Central memory CD8-positive, alpha-beta T cell (primary cell): ENCODE measurements around the gene CALHM3.
"Not testable (repeated sequence)": the region's sequence is repeated elsewhere in the genome, so short reads cannot be mapped to it uniquely, and the experiment has no call there.

Source experiments
- ATAC-seq: fragments of 150-1000 bp; cut with Tn5 transposase; replicated peaks from 2 replicates; pipeline ENCODE4 v1.10.0; 2022; ENCODE audit warnings: mild to moderate bottlenecking, moderate FRiP score, moderate number of reproducible peaks; ENCODE audit not compliant: poor library complexity, severe bottlenecking; ENCODE audit errors: extremely low read depth
- DNase-seq, 2 donors: peaks; one replicate each; pipeline ENCODE4 v3.0.0; 2021; ENCODE audit warnings: low spot score in 2 of 2
- H3K27ac Mint-ChIP-seq: one replicate; pipeline ENCODE4 v1.8.0; 2022; ENCODE audit warnings: low read depth, mild to moderate bottlenecking, moderate library complexity, mixed read lengths
- H3K27me3 Mint-ChIP-seq: one replicate; pipeline ENCODE4 v1.8.0; 2022; ENCODE audit warnings: mixed read lengths
- H3K36me3 Mint-ChIP-seq: one replicate; pipeline ENCODE4 v1.8.0; 2022; ENCODE audit warnings: mild to moderate bottlenecking, moderate library complexity, mixed read lengths; ENCODE audit not compliant: insufficient read depth
- H3K4me1 Mint-ChIP-seq: one replicate; pipeline ENCODE4 v1.8.0; 2022; ENCODE audit warnings: mixed read lengths
- H3K4me3 Mint-ChIP-seq: one replicate; pipeline ENCODE4 v1.8.0; 2022; ENCODE audit warnings: mild to moderate bottlenecking, moderate library complexity, mixed read lengths
- H3K9me3 Mint-ChIP-seq: one replicate; pipeline ENCODE4 v1.8.0; 2022; ENCODE audit warnings: mixed read lengths

CALHM3 gene

DNA sequence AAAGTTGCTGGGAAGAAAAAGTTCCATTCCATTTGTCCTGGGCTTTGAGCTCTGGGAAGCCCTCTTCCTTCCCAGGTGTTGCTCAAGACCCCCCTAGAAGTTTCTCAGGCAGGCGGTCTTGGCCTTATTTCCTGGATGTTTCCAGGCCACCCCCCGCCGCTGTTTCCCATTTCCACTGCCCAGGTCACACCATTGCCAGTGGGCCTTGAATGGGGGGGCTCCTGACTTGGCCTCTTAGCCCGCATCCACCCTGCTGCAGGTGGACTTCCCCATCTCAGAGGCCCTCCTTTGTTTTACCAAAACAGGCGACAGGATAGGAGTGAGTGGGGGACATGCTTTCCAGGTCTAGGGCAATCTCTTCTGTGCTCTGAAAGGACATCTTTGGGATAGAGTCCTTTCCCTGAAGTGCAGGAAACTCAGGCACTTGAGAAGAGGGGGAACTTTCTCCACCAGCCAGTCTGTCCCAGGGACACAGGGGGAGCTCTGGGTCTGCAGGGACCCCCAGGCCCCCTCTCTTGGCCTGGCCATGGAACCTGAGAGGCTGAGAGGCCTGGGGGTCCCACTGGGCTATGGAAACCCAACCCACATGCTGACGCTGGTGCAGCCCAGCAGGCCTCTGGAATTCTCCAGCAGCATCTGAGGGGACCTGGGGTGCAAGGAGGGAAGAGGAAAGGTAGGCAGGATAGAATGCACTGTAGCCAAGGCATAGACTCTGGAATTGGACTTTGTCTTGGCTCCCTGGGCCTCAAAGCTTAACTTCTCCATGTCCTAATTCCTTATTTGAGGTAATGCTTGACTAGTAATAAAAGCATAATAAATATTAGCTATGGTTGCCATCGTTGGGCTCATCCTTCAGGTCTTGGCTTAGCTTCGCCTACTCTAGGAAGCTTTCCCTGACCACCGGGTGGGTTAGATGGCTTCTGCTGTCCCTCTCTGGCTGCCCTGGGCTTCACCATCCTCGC is 32.0 kb upstream of the CALHM3 start:
- Mint-ChIP-seq H3K36me3 (no peaks in the 10 kb centered on the region), H3K27me3 (peaks cover 19% of the 10 kb centered on the region), H3K4me1 (peaks cover 11% of the 10 kb centered on the region), H3K9me3 (no peaks in the 10 kb centered on the region), H3K4me3 (no peak overlapping the region), H3K27ac (no peak overlapping the region)
- ATAC-seq (no peak), DNase-seq (no peak)

DNA sequence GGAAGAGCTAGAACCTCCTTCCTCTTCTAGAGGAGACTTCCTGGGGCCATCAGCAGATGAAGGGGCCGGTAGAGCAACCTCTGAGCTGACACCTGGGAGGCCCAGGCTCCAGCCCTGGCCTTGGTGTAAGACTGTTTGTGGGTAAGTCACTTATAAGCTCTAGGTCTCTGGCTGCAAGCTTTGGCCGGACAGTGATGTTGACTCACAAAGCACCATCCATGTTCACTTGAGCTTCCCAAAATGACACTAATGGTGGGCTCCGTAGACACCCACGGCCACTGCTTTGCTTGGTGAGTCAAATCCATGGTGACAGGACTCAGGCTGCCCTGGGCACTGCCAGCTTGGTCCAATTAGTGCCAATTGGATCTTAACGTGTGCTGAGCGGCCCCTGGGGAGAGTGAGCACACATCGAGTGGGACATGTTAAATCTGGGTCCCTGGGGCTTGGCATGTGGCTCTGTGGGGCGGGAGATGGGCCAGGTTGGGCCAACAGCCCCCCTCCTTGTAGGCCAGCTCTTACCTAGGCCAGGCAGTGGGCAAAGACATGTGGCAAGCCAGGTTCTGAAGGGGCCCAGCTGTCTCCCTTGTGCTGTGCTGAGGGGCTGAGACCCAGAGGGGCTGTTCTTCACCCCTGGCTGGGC is 31.1 kb upstream of the CALHM3 start:
- ATAC-seq (no peak), DNase-seq (no peak)
- H3K27me3 Mint-ChIP-seq = peaks cover 19% of the 10 kb centered on the region
- no peak overlapping the region for H3K4me3 Mint-ChIP-seq
- H3K4me1 Mint-ChIP-seq = peaks cover 5% of the 10 kb centered on the region
- H3K27ac Mint-ChIP-seq = no peak overlapping the region
- no peaks in the 10 kb centered on the region for H3K36me3 Mint-ChIP-seq
- H3K9me3 Mint-ChIP-seq = no peaks in the 10 kb centered on the region

GRCh38 chr10:103507235-103508191 is 28.5 kb upstream of the CALHM3 start:
- no peaks in the 10 kb centered on the region for H3K9me3 Mint-ChIP-seq
- ATAC-seq = no peak
- no peak overlapping the region for H3K27ac Mint-ChIP-seq
- H3K27me3 Mint-ChIP-seq = peaks cover 19% of the 10 kb centered on the region
- no peak overlapping the region for H3K4me3 Mint-ChIP-seq
- no peaks in the 10 kb centered on the region for H3K36me3 Mint-ChIP-seq
- H3K4me1 Mint-ChIP-seq = peaks cover 12% of the 10 kb centered on the region
- DNase-seq = no peak

GRCh38 chr10:103506061-103506460 is 27.0 kb upstream of the CALHM3 start:
- Mint-ChIP-seq H3K27me3 (peaks cover 12% of the 10 kb centered on the region), H3K27ac (no peak overlapping the region), H3K4me1 (peaks cover 12% of the 10 kb centered on the region), H3K9me3 (no peaks in the 10 kb centered on the region), H3K4me3 (no peak overlapping the region), H3K36me3 (peaks cover 2% of the 10 kb centered on the region)
- no peak for ATAC-seq
- DNase-seq = no peak

DNA sequence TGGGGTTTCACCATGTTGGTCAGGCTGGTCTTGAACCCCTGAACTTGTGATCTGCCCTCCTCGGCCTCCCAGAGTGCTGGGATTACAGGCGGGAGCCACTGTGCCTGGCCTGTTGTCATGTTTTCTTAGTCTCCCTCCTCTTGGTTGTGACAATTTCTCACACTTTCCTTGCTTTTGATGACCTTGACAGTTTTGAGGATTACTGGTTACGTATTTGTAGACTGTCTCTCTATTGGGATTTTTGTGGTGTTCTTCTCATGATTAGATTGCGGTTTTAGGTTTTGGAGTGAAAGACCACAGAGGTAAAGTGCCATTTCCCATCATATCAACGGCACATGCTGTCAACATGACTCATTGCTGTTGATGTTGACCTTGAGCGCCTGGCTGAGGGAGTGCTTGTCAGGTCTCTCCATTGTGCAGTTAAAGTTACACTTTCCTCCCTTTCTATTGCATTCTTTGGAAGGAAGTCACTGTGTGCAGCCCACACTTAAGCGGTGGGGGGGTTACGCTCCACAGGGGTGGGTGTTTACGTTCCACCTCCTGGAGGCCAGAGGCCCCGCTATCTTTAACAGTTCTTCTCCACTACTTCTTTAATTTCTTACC is 25.2 kb upstream of the CALHM3 start:
- Mint-ChIP-seq H3K4me3 (peak overlapping the region; percentile 0), H3K27ac (no peak overlapping the region), H3K9me3 (no peaks in the 10 kb centered on the region), H3K4me1 (peaks cover 12% of the 10 kb centered on the region), H3K27me3 (peaks cover 19% of the 10 kb centered on the region), H3K36me3 (peaks cover 2% of the 10 kb centered on the region)
- ATAC-seq = peak; percentile 76
- no peak for DNase-seq

DNA sequence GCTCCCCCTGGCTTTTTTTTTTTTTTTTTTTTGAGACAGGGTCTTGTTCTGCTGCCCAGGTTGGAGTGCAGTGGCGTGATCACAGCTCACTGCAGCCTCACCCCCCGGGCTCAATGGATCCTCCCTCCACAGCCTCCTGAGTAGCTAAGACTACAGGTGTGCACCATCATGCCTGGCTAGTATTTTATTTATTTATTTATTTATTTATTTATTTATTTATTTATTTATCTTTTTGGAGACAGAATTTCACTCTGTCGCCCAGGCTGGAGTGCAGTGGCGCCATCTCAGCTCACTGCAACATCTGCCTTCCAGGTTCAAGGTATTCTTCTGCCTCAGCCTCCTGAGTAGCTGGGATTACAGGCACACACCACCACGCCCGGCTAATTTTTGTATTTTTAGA is 24.7 kb upstream of the CALHM3 start:
- H3K36me3 Mint-ChIP-seq, H3K9me3 Mint-ChIP-seq, H3K27ac Mint-ChIP-seq, ATAC-seq, DNase-seq, H3K4me3 Mint-ChIP-seq: not testable (repeated sequence)
- Mint-ChIP-seq H3K27me3 (peaks cover 19% of the 10 kb centered on the region), H3K4me1 (peaks cover 12% of the 10 kb centered on the region)

DNA sequence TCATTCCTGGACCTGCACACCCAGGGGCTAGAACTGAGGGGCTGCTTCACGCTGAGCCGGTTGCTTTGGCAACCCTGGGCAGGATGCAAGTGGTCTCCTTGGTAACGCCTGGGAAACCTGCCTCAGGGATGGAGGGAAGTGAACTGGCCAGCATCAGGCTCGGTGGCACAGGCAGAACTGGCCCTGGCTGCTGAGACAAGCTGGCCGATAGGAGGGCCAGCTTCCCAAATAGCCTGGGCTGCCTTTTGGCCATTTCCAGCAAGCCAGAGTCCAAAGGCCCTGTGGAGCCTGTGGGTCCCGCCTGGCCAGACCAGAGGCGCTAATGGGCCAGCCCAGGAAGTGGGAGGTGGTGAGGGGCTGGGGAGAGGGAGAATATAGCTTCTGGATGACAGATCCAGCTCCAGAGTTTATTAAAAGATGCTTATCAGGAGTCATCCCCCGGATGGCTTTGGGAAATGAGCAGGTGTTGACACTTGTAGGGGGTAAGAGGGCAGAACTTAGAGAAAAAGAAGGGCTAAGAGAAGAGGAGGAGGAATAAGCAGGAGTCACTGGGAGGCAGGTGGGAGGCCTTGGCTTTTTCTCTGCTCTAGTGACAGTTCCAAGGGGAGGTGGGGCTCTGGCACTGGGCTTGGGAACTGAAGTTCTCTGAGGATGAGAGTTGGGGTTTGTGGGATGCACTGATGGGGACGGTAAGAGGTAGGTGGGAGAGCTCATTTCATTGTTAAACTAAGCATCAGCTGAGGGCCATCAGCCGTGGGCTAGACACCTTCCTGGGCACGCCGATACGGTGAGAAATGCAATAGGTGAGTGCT is 24.0 kb upstream of the CALHM3 start:
- no peak for DNase-seq
- peaks cover 20% of the 10 kb centered on the region for H3K27me3 Mint-ChIP-seq
- no peaks in the 10 kb centered on the region for H3K9me3 Mint-ChIP-seq
- no peak for ATAC-seq
- H3K36me3 Mint-ChIP-seq = peaks cover 2% of the 10 kb centered on the region
- H3K27ac Mint-ChIP-seq = no peak overlapping the region
- H3K4me3 Mint-ChIP-seq = no peak overlapping the region
- peaks cover 12% of the 10 kb centered on the region for H3K4me1 Mint-ChIP-seq

GRCh38 chr10:103501186-103501585 is 22.1 kb upstream of the CALHM3 start:
- H3K4me1 Mint-ChIP-seq = peaks cover 7% of the 10 kb centered on the region
- no peaks in the 10 kb centered on the region for H3K9me3 Mint-ChIP-seq
- H3K27ac Mint-ChIP-seq = no peak overlapping the region

GRCh38 chr10:103500481-103500880 is 21.4 kb upstream of the CALHM3 start:
- ATAC-seq (no peak), DNase-seq (no peak)
- Mint-ChIP-seq H3K36me3 (peaks cover 2% of the 10 kb centered on the region), H3K27me3 (peaks cover 38% of the 10 kb centered on the region), H3K27ac (no peak overlapping the region), H3K4me1 (peaks cover 7% of the 10 kb centered on the region), H3K4me3 (no peak overlapping the region), H3K9me3 (no peaks in the 10 kb centered on the region)

More at GRCh38 chr10:103501186-103501585, 22.1 kb upstream of the CALHM3 start:
- no peak overlapping the region for H3K4me3 Mint-ChIP-seq
- no peak for DNase-seq
- no peak for ATAC-seq
- peaks cover 2% of the 10 kb centered on the region for H3K36me3 Mint-ChIP-seq
- H3K27me3 Mint-ChIP-seq = peaks cover 34% of the 10 kb centered on the region

- Mint-ChIP-seq H3K4me3 (no peak overlapping the region), H3K27me3 (peaks cover 44% of the 10 kb centered on the region)
- no peak for ATAC-seq
These were observed 20.8 kb upstream of the CALHM3 start for GRCh38 chr10:103499881-103500280.

GRCh38 chr10:103498936-103499638 is 20.0 kb upstream of the CALHM3 start:
- Mint-ChIP-seq H3K27me3 (peaks cover 51% of the 10 kb centered on the region), H3K4me1 (peaks cover 2% of the 10 kb centered on the region), H3K36me3 (peaks cover 2% of the 10 kb centered on the region), H3K27ac (no peak overlapping the region), H3K4me3 (no peak overlapping the region), H3K9me3 (no peaks in the 10 kb centered on the region)
- DNase-seq (no peak), ATAC-seq (no peak)

More at GRCh38 chr10:103499881-103500280, 20.8 kb upstream of the CALHM3 start:
- peaks cover 7% of the 10 kb centered on the region for H3K4me1 Mint-ChIP-seq
- peaks cover 2% of the 10 kb centered on the region for H3K36me3 Mint-ChIP-seq
- no peaks in the 10 kb centered on the region for H3K9me3 Mint-ChIP-seq
- no peak overlapping the region for H3K27ac Mint-ChIP-seq
- no peak for DNase-seq
